ENCODE results near the gene B9D2. TPM values are rescaled to one million over a fixed set of nuclear protein-coding genes. Genes with fewer than 3 reads are reported as not detected.
"Not testable (repeated sequence)": the region's sequence is repeated elsewhere in the genome, so short reads cannot be mapped to it uniquely, and the experiment has no call there.

The B9D2 gene
- total RNA-seq, 1 experiment from 2014 or later, result 4.4 TPM

- Histone ChIP-seq H3K4me2 (ENCODE audit: low read length) (no peak overlapping the region), H3K4me3 (ENCODE audit: low read length) (no peak overlapping the region), H3K9me3 (ENCODE audit: low read length) (no peaks in the 10 kb centered on the region), H3K79me2 (ENCODE audit: low read length) (peaks cover 17% of the 10 kb centered on the region), H4K20me1 (ENCODE audit: low read length) (no peaks in the 10 kb centered on the region), H3K27ac (ENCODE audit: low read length) (no peak overlapping the region), H2AFZ (ENCODE audit: low read length) (no peak overlapping the region), H3K27me3 (ENCODE audit: low read length) (no peaks in the 10 kb centered on the region), H3K9ac (ENCODE audit: low read length) (no peak overlapping the region), H3K4me1 (ENCODE audit: insufficient read depth, low read length) (peaks cover 4% of the 10 kb centered on the region; the same call in 1 of the 2 replicates), H3K36me3 (ENCODE audit: low read depth, low read length) (no peaks in the 10 kb centered on the region; the same call in 1 of the 2 replicates), H3F3A (ENCODE audit: low read length, unreplicated experiment) (no peaks in the 10 kb centered on the region), H3K9me2 (replicated peaks; ENCODE audit: low read length) (no peaks in the 10 kb centered on the region)
- no peak for ATAC-seq
- no peak for TF ChIP-seq EZH2 (IDR thresholded peaks at IDR 0.05; ENCODE audit: low read length, unreplicated experiment)
- CTCF ChIA-PET, result no interaction called here
- POLR2A ChIA-PET (ENCODE audit: unreplicated experiment), result no interaction called here
- intact Hi-C loops (cut with micrococcal nuclease), result no loop called here
- no peak for DNase-seq
- no TSS peak for BruUV-seq (replicated peaks)
Measured at GRCh38 chr19:41391618-41392017, 27.7 kb upstream of the B9D2 start.

GRCh38 chr19:41386442-41386841 lies 22.5 kb upstream of the B9D2 start:
- ATAC-seq, result no peak
- Histone ChIP-seq H4K20me1 (ENCODE audit: low read length) (no peaks in the 10 kb centered on the region), H3K9ac (ENCODE audit: low read length) (no peak overlapping the region), H3F3A (ENCODE audit: low read length, unreplicated experiment) (no peaks in the 10 kb centered on the region), H3K4me1 (ENCODE audit: insufficient read depth, low read length) (no peaks in the 10 kb centered on the region), H3K36me3 (ENCODE audit: low read depth, low read length) (no peaks in the 10 kb centered on the region; the same call in 1 of the 2 replicates), H2AFZ (ENCODE audit: low read length) (no peak overlapping the region), H3K4me3 (ENCODE audit: low read length) (no peak overlapping the region), H3K27me3 (ENCODE audit: low read length) (no peaks in the 10 kb centered on the region), H3K79me2 (ENCODE audit: low read length) (no peaks in the 10 kb centered on the region), H3K9me2 (replicated peaks; ENCODE audit: low read length) (no peaks in the 10 kb centered on the region), H3K4me2 (ENCODE audit: low read length) (no peak overlapping the region), H3K9me3 (ENCODE audit: low read length) (no peaks in the 10 kb centered on the region), H3K27ac (ENCODE audit: low read length) (no peak overlapping the region)
- ChIA-PET POLR2A (ENCODE audit: unreplicated experiment) (no interaction called here), CTCF (no interaction called here)
- no peak for DNase-seq
- TF ChIP-seq EZH2phosphoT487 (IDR thresholded peaks at IDR 0.05; ENCODE audit: borderline replicate concordance, low read length), result no peak
- TF ChIP-seq CTCF (conservative IDR thresholded peaks at IDR 0.05; ENCODE audit: low read depth, low read length), result no peak
- no peak for TF ChIP-seq EZH2 (IDR thresholded peaks at IDR 0.05; ENCODE audit: low read length, unreplicated experiment)
- no TSS peak for BruUV-seq (replicated peaks)
- intact Hi-C loops (cut with micrococcal nuclease), result no loop called here

- Histone ChIP-seq H3K9me2 (replicated peaks; ENCODE audit: low read length) (no peaks in the 10 kb centered on the region), H3K27ac (ENCODE audit: low read length) (no peak overlapping the region), H3K27me3 (ENCODE audit: low read length) (no peaks in the 10 kb centered on the region), H3K4me2 (ENCODE audit: low read length) (no peak overlapping the region), H3F3A (ENCODE audit: low read length, unreplicated experiment) (no peaks in the 10 kb centered on the region), H3K79me2 (ENCODE audit: low read length) (no peaks in the 10 kb centered on the region), H2AFZ (ENCODE audit: low read length) (no peak overlapping the region), H4K20me1 (ENCODE audit: low read length) (no peaks in the 10 kb centered on the region), H3K36me3 (ENCODE audit: low read depth, low read length) (no peaks in the 10 kb centered on the region), H3K4me1 (ENCODE audit: insufficient read depth, low read length) (no peaks in the 10 kb centered on the region), H3K4me3 (ENCODE audit: low read length) (no peak overlapping the region), H3K9me3 (ENCODE audit: low read length) (no peaks in the 10 kb centered on the region), H3K9ac (ENCODE audit: low read length) (no peak overlapping the region)
- ChIA-PET CTCF (no interaction called here), POLR2A (ENCODE audit: unreplicated experiment) (interaction anchor here (0.6 kb wide), 1 partner anchor 64 kb away, joined by 5 read pairs; no protein-coding TSS in a partner anchor)
- TF ChIP-seq EZH2 (IDR thresholded peaks at IDR 0.05; ENCODE audit: low read length, unreplicated experiment) (no peak), EZH2phosphoT487 (IDR thresholded peaks at IDR 0.05; ENCODE audit: borderline replicate concordance, low read length) (no peak), CTCF (conservative IDR thresholded peaks at IDR 0.05; ENCODE audit: low read depth, low read length) (no peak)
- DNase-seq (no peak), ATAC-seq (no peak)
- intact Hi-C loops (cut with micrococcal nuclease), result no loop called here
- no TSS peak for BruUV-seq (replicated peaks)
Measured at GRCh38 chr19:41384351-41384750, 20.4 kb upstream of the B9D2 start.

- CTCF ChIA-PET; H2AFZ ChIP-seq (ENCODE audit: low read length); BruUV-seq (replicated peaks); H3K27ac ChIP-seq (ENCODE audit: low read length); POLR2A ChIA-PET (ENCODE audit: unreplicated experiment); intact Hi-C loops (cut with micrococcal nuclease); H3F3A ChIP-seq (ENCODE audit: low read length, unreplicated experiment); H3K9me3 ChIP-seq (ENCODE audit: low read length); H3K9ac ChIP-seq (ENCODE audit: low read length); H4K20me1 ChIP-seq (ENCODE audit: low read length); H3K9me2 ChIP-seq (replicated peaks; ENCODE audit: low read length); H3K79me2 ChIP-seq (ENCODE audit: low read length); H3K4me2 ChIP-seq (ENCODE audit: low read length); H3K36me3 ChIP-seq (ENCODE audit: low read depth, low read length); ATAC-seq; H3K4me3 ChIP-seq (ENCODE audit: low read length); H3K4me1 ChIP-seq (ENCODE audit: insufficient read depth, low read length); DNase-seq; H3K27me3 ChIP-seq (ENCODE audit: low read length): not testable (repeated sequence)
Measured at GRCh38 chr19:41381536-41381935, 17.6 kb upstream of the B9D2 start.

Measured in PC-3 (cell line).